Activated T-helper 2 cell treated with anti-CD3 and anti-CD28 coated beads, Interferon-gamma antibody, Interleukin-2, Interleukin-4, amounts not matched to agents 10 μg/mL and 5 μg/mL and 100 μg/mL, durations not matched to agents 14 hours and 24 hours and 36 hours (primary cell): ENCODE results near the gene ZNF808. TPM values are rescaled to one million over a fixed set of nuclear protein-coding genes. Genes with fewer than 3 reads are reported as not detected.
A peak's percentile ranks its signal among the peaks of the same experiment; 100 is the strongest.
"Not testable (repeated sequence)": the region's sequence is repeated elsewhere in the genome, so short reads cannot be mapped to it uniquely, and the experiment has no call there.

Experiments
- DNase-seq: peaks from one replicate; pipeline ENCODE4 v3.0.0; 2021; ENCODE audit warnings: low spot score
- H3K27ac Mint-ChIP-seq: one replicate; pipeline ENCODE4 v1.8.0; 2021; ENCODE audit warnings: mixed read lengths
- H3K27me3 Mint-ChIP-seq: one replicate; pipeline ENCODE4 v1.8.0; 2021; ENCODE audit warnings: low read depth, mixed read lengths
- H3K36me3 Mint-ChIP-seq: one replicate; pipeline ENCODE4 v1.8.0; 2021; ENCODE audit warnings: low read depth, mixed read lengths
- H3K4me1 Mint-ChIP-seq: one replicate; pipeline ENCODE4 v1.8.0; 2021; ENCODE audit warnings: low read depth, mixed read lengths
- H3K4me3 Mint-ChIP-seq: one replicate; pipeline ENCODE4 v1.8.0; 2021; ENCODE audit warnings: low read depth, mild to moderate bottlenecking, moderate library complexity, mixed read lengths
- H3K9me3 Mint-ChIP-seq: one replicate; pipeline ENCODE4 v1.8.0; 2021; ENCODE audit warnings: mixed read lengths
- intact Hi-C: fragments of 100-400 bp; cut with micrococcal nuclease; formaldehyde crosslinking; loops from one replicate; pipeline ENCODE4 v1.15.1; 2023
- total RNA-seq: library from RNA; stranded (reverse); gene quantifications from 2 replicates; pipeline ENCODE4 v1.2.3, GENCODE V29; 2022

The ZNF808 gene
- total RNA-seq, 1 donor from 2014 or later = 20.7 TPM

GRCh38 chr19:52584736-52585440 lies 57.4 kb downstream of the ZNF808 start:
- no peak overlapping the region for H3K4me3 Mint-ChIP-seq
- H3K4me1 Mint-ChIP-seq = no peaks in the 10 kb centered on the region
- peaks cover 66% of the 10 kb centered on the region for H3K9me3 Mint-ChIP-seq
- intact Hi-C loops = no loop called here
- H3K27me3 Mint-ChIP-seq = no peaks in the 10 kb centered on the region
- DNase-seq = no peak
- H3K27ac Mint-ChIP-seq = no peak overlapping the region
- peaks cover 87% of the 10 kb centered on the region for H3K36me3 Mint-ChIP-seq

- Mint-ChIP-seq H3K4me3 (no peak overlapping the region), H3K27ac (no peak overlapping the region), H3K9me3 (peaks cover 71% of the 10 kb centered on the region), H3K4me1 (no peaks in the 10 kb centered on the region), H3K27me3 (no peaks in the 10 kb centered on the region), H3K36me3 (peaks cover 87% of the 10 kb centered on the region)
- DNase-seq = no peak
- intact Hi-C loops = no loop called here
These were observed 58.1 kb downstream of the ZNF808 start for GRCh38 chr19:52585604-52586003.

- H3K9me3 Mint-ChIP-seq = peaks cover 52% of the 10 kb centered on the region
- H3K27ac Mint-ChIP-seq = no peak overlapping the region
- no peaks in the 10 kb centered on the region for H3K27me3 Mint-ChIP-seq
- intact Hi-C loops = no loop called here
- DNase-seq = no peak
- H3K4me3 Mint-ChIP-seq = no peak overlapping the region
- H3K36me3 Mint-ChIP-seq = peaks cover 89% of the 10 kb centered on the region
- H3K4me1 Mint-ChIP-seq = no peaks in the 10 kb centered on the region
These were observed 63.3 kb downstream of the ZNF808 start for GRCh38 chr19:52590728-52591127.

GRCh38 chr19:52592301-52592700 lies 64.8 kb downstream of the ZNF808 start:
- no peak overlapping the region for H3K4me3 Mint-ChIP-seq
- H3K27me3 Mint-ChIP-seq = no peaks in the 10 kb centered on the region
- no peak for DNase-seq
- H3K36me3 Mint-ChIP-seq = peaks cover 91% of the 10 kb centered on the region
- intact Hi-C loops = no loop called here
- no peak overlapping the region for H3K27ac Mint-ChIP-seq
- H3K9me3 Mint-ChIP-seq = peaks cover 56% of the 10 kb centered on the region
- no peaks in the 10 kb centered on the region for H3K4me1 Mint-ChIP-seq

- intact Hi-C loops, H3K27me3 Mint-ChIP-seq, H3K27ac Mint-ChIP-seq, H3K4me1 Mint-ChIP-seq, H3K4me3 Mint-ChIP-seq, DNase-seq: not testable (repeated sequence)
- peaks cover 59% of the 10 kb centered on the region for H3K9me3 Mint-ChIP-seq
- H3K36me3 Mint-ChIP-seq = peaks cover 89% of the 10 kb centered on the region
These were observed 66.0 kb downstream of the ZNF808 start for GRCh38 chr19:52593441-52593840.

GRCh38 chr19:52599241-52599640 lies 71.8 kb downstream of the ZNF808 start:
- no peaks in the 10 kb centered on the region for H3K27me3 Mint-ChIP-seq
- intact Hi-C loops = no loop called here
- peaks cover 70% of the 10 kb centered on the region for H3K36me3 Mint-ChIP-seq
- no peak overlapping the region for H3K4me3 Mint-ChIP-seq
- H3K27ac Mint-ChIP-seq = no peak overlapping the region
- H3K9me3 Mint-ChIP-seq = peaks cover 51% of the 10 kb centered on the region
- DNase-seq = no peak
- H3K4me1 Mint-ChIP-seq = peaks cover 10% of the 10 kb centered on the region

GRCh38 chr19:52600639-52601024 lies 73.2 kb downstream of the ZNF808 start:
- no peak for DNase-seq
- Mint-ChIP-seq H3K27ac (peak overlapping the region; percentile 35), H3K4me1 (peaks cover 10% of the 10 kb centered on the region), H3K9me3 (peaks cover 56% of the 10 kb centered on the region), H3K36me3 (peaks cover 67% of the 10 kb centered on the region), H3K27me3 (no peaks in the 10 kb centered on the region), H3K4me3 (peak overlapping the region; percentile 89)
- intact Hi-C loops = loop anchor here (1.0 to 2.0 kb wide), 3 partner anchors 30 to 73 kb away; partner anchors contain the start of genes ZNF701, ZNF808 and ZNF83

GRCh38 chr19:52601025-52601973 lies 73.8 kb downstream of the ZNF808 start:
- peaks cover 55% of the 10 kb centered on the region for H3K9me3 Mint-ChIP-seq
- H3K36me3 Mint-ChIP-seq = peaks cover 66% of the 10 kb centered on the region
- H3K27me3 Mint-ChIP-seq = no peaks in the 10 kb centered on the region
- H3K4me3 Mint-ChIP-seq = peak overlapping the region; percentile 89
- intact Hi-C loops = loop anchor here (1.0 to 2.0 kb wide), 3 partner anchors 30 to 74 kb away; partner anchors contain the start of genes ZNF701, ZNF808 and ZNF83
- peaks cover 10% of the 10 kb centered on the region for H3K4me1 Mint-ChIP-seq
- H3K27ac Mint-ChIP-seq = peak overlapping the region; percentile 35
- peak; percentile 88 for DNase-seq

GRCh38 chr19:52601974-52602366 lies 74.5 kb downstream of the ZNF808 start:
- not testable (repeated sequence) for H3K4me1 Mint-ChIP-seq, DNase-seq, H3K27me3 Mint-ChIP-seq
- peak overlapping the region; percentile 89 for H3K4me3 Mint-ChIP-seq
- H3K27ac Mint-ChIP-seq = peak overlapping the region; percentile 25
- intact Hi-C loops = loop anchor here (1.0 to 2.0 kb wide), 3 partner anchors 31 to 75 kb away; partner anchors contain the start of genes ZNF701, ZNF808 and ZNF83
- H3K36me3 Mint-ChIP-seq = peaks cover 66% of the 10 kb centered on the region
- H3K9me3 Mint-ChIP-seq = peaks cover 55% of the 10 kb centered on the region

GRCh38 chr19:52602941-52603340 lies 75.5 kb downstream of the ZNF808 start:
- peaks cover 62% of the 10 kb centered on the region for H3K36me3 Mint-ChIP-seq
- peaks cover 10% of the 10 kb centered on the region for H3K4me1 Mint-ChIP-seq
- intact Hi-C loops = no loop called here
- no peak for DNase-seq
- H3K9me3 Mint-ChIP-seq = peaks cover 50% of the 10 kb centered on the region
- no peaks in the 10 kb centered on the region for H3K27me3 Mint-ChIP-seq
- no peak overlapping the region for H3K4me3 Mint-ChIP-seq
- H3K27ac Mint-ChIP-seq = no peak overlapping the region

GRCh38 chr19:52603558-52604207 lies 76.2 kb downstream of the ZNF808 start:
- intact Hi-C loops = no loop called here
- H3K36me3 Mint-ChIP-seq = peaks cover 65% of the 10 kb centered on the region
- H3K27ac Mint-ChIP-seq = no peak overlapping the region
- H3K4me3 Mint-ChIP-seq = no peak overlapping the region
- no peaks in the 10 kb centered on the region for H3K27me3 Mint-ChIP-seq
- peaks cover 51% of the 10 kb centered on the region for H3K9me3 Mint-ChIP-seq
- H3K4me1 Mint-ChIP-seq = peaks cover 10% of the 10 kb centered on the region
- no peak for DNase-seq
